Endothelial cell of umbilical vein (primary cell): Measurements from ENCODE around the gene C11orf68. TPM values are rescaled to one million over a fixed set of nuclear protein-coding genes. Genes with fewer than 3 reads are reported as not detected.

Source experiments
- BruUV-seq: library from RNA; stranded (reverse); fragments of 400-500 nt; replicated peaks from 2 replicates; lab custom pipeline; 2021; lab: Mats Ljungman, UMichigan
- CTCF ChIA-PET: fragments of 300-600, 350-600 bp; sonication (Branson Sonifier 250); formaldehyde crosslinking; loops from one replicate; lab custom pipeline; 2021; ENCODE audit warnings: antibody characterized with exemption, inconsistent platforms; lab: Charles Lee
- POLR2A ChIA-PET: fragments of 300-600, 350-600 bp; sonication (Branson Sonifier 250); formaldehyde crosslinking; loops from one replicate; lab custom pipeline; 2021; ENCODE audit warnings: antibody characterized with exemption, inconsistent platforms; lab: Charles Lee
- DNase-seq: peaks from one replicate; pipeline ENCODE4 v3.0.0-alpha.2; 2011; ENCODE audit warnings: low read depth, low spot score
- FAIRE-seq: peaks from 2 replicates; lab custom pipeline; 2011; peaks lifted over from hg19 to GRCh38; lab: Jason Lieb, UNC
- H2AFZ ChIP-seq: 2 replicates; pipeline ENCODE4 v1.6.0; 2012; ENCODE audit warnings: low read depth, low read length, control low read depth, inconsistent platforms
- H3K27ac ChIP-seq: 2 replicates; pipeline ENCODE4 v1.5.1; 2011; ENCODE audit warnings: low read depth, mild to moderate bottlenecking, control low read depth, low read length, moderate library complexity; ENCODE audit not compliant: insufficient read depth
- H3K27me3 ChIP-seq, 2 experiments: 2 replicates each; pipeline versions ENCODE4 v1.6.0 to v1.6.1; 2011; ENCODE audit warnings: low read length in 2 of 2, mixed read lengths in 1 of 2; ENCODE audit not compliant: control insufficient read depth in 2 of 2, insufficient read depth in 2 of 2
- H3K36me3 ChIP-seq, 2 experiments: 2 replicates in 1 of 2; 3 replicates in 1 of 2; pipeline ENCODE4 v1.5.1; 2011; ENCODE audit warnings: low read length in 2 of 2, mild to moderate bottlenecking in 1 of 2, moderate library complexity in 1 of 2; ENCODE audit not compliant: control insufficient read depth in 2 of 2, insufficient read depth in 2 of 2; ENCODE audit errors: extremely low read depth in 1 of 2
- H3K4me1 ChIP-seq: 3 replicates; pipeline ENCODE4 v1.5.1; 2011; ENCODE audit warnings: mild to moderate bottlenecking, low read length; ENCODE audit not compliant: control insufficient read depth, insufficient read depth; ENCODE audit errors: extremely low read depth
- H3K4me2 ChIP-seq: 2 replicates; pipeline ENCODE4 v1.6.1; 2011; ENCODE audit warnings: low read length, control low read depth, mixed read lengths; ENCODE audit not compliant: insufficient read depth
- H3K4me3 ChIP-seq, 3 experiments: fragments of 200-600 bp in 1 of 3; sonication (generic), shearing (Covaris generic) in 1 of 3; replicated peaks in 1 of 3; 2 replicates each; pipeline ENCODE4 v1.5.1; 2011 to 2016; ENCODE audit warnings: control low read depth in 3 of 3, low read length in 3 of 3, mild to moderate bottlenecking in 2 of 3, inconsistent platforms in 1 of 3, low read depth in 1 of 3, moderate library complexity in 1 of 3; ENCODE audit not compliant: insufficient read depth in 1 of 3
- H3K79me2 ChIP-seq: 2 replicates; pipeline ENCODE4 v1.6.0; 2012; ENCODE audit warnings: low read length, inconsistent platforms; ENCODE audit not compliant: control insufficient read depth, insufficient read depth
- H3K9ac ChIP-seq: replicated peaks from 2 replicates; pipeline ENCODE3; 2011; ENCODE audit warnings: low read length, control low read depth; ENCODE audit not compliant: insufficient read depth; ENCODE audit errors: extremely low read depth
- H3K9me1 ChIP-seq: replicated peaks from 3 replicates; pipeline ENCODE4 v1.6.0; 2011; ENCODE audit warnings: mild to moderate bottlenecking, low read length; ENCODE audit not compliant: control insufficient read depth, insufficient read depth; ENCODE audit errors: extremely low read depth
- H3K9me3 ChIP-seq: replicated peaks from 2 replicates; pipeline ENCODE4 v1.5.1; 2012; ENCODE audit warnings: low read length, inconsistent platforms; ENCODE audit not compliant: control insufficient read depth, insufficient read depth
- H4K20me1 ChIP-seq: replicated peaks from 2 replicates; pipeline ENCODE3; 2011; ENCODE audit warnings: mild to moderate bottlenecking, low read length; ENCODE audit not compliant: control insufficient read depth, insufficient read depth; ENCODE audit errors: extremely low read depth
- EZH2 ChIP-seq: IDR thresholded peaks from 2 replicates; pipeline ENCODE4 v1.6.1; 2012; ENCODE audit warnings: borderline replicate concordance, low read depth, mild to moderate bottlenecking, moderate library complexity, low read length, inconsistent platforms; ENCODE audit not compliant: severe bottlenecking
- FOS ChIP-seq: IDR thresholded peaks from 2 replicates; pipeline ENCODE4 v1.6.1; 2011; ENCODE audit warnings: mild to moderate bottlenecking, low read length, moderate library complexity, borderline replicate concordance; ENCODE audit not compliant: insufficient read depth
- GATA2 ChIP-seq: IDR thresholded peaks from 2 replicates; pipeline ENCODE4 v1.7.0; 2011; ENCODE audit warnings: low read depth, mild to moderate bottlenecking, moderate library complexity, mixed read lengths, low read length; ENCODE audit not compliant: insufficient read length, insufficient read depth
- JUN ChIP-seq: IDR thresholded peaks from 2 replicates; pipeline ENCODE4 v1.6.1; 2011; ENCODE audit warnings: borderline replicate concordance, low read depth; ENCODE audit not compliant: insufficient read length, insufficient read depth
- MAX ChIP-seq: IDR thresholded peaks from 2 replicates; pipeline ENCODE4 v1.6.1; 2011; ENCODE audit not compliant: insufficient read depth, insufficient read length
- MYC ChIP-seq: IDR thresholded peaks from one replicate; pipeline ENCODE4 v1.6.1; 2011; ENCODE audit warnings: mild to moderate bottlenecking, low read depth, low read length
- POLR2A ChIP-seq: IDR thresholded peaks from 2 replicates; pipeline ENCODE4 v1.6.1; 2012; ENCODE audit warnings: low read depth, mild to moderate bottlenecking, control low read depth, low read length
- POLR2AphosphoS5 ChIP-seq: IDR thresholded peaks from 2 replicates; pipeline ENCODE4 v1.6.1; 2012; ENCODE audit warnings: low read depth, mild to moderate bottlenecking, control low read depth, low read length, moderate library complexity; ENCODE audit not compliant: insufficient read depth
- dilution Hi-C: fragments of 300-500 bp; cut with MboI; formaldehyde crosslinking; loops from one replicate; pipeline ENCODE4 v1.15.0; 2019; ENCODE audit warnings: low sequenced_read_pairs; ENCODE audit not compliant: extremely low pct_ligation_motif_present
- intact Hi-C: fragments of 100-400 bp; cut with micrococcal nuclease; formaldehyde crosslinking; loops from one replicate; pipeline ENCODE4 v1.10.0; 2022
- polyA plus RNA-seq, 4 experiments: library from polyadenylated mRNA; depleted of rRNA in 3 of 4; stranded (reverse) in 3 of 4; unstranded in 1 of 4; fragments of >200 nt; gene quantifications; 2 replicates each; pipeline versions ENCODE4 v1.2.1 to v1.2.3, GENCODE V29; 2011 to 2012; ENCODE audit warnings: missing spikeins in 1 of 4
- total RNA-seq: library from RNA; stranded (reverse); gene quantifications from 2 replicates; pipeline ENCODE4 v1.2.3, GENCODE V29; 2021
- TF ChIP-seq, protein P1 (sequence below), 2 donors: IDR thresholded peaks; 1 replicate in 1 of 2; 2 replicates in 1 of 2; pipeline ENCODE4 v1.5.1; 2011; ENCODE audit warnings: low read length in 2 of 2, mild to moderate bottlenecking in 2 of 2, moderate library complexity in 2 of 2, control low read depth in 1 of 2, inconsistent platforms in 1 of 2, low read depth in 1 of 2; ENCODE audit not compliant: insufficient read depth in 1 of 2; ENCODE audit errors: extremely low read depth in 1 of 2

Gene C11orf68
- total and polyA plus RNA-seq, 2 donors (not counting 3 experiments of a cell fraction or from before 2014, with no cell fraction given), result 35.6 to 66.5 TPM

DNA sequence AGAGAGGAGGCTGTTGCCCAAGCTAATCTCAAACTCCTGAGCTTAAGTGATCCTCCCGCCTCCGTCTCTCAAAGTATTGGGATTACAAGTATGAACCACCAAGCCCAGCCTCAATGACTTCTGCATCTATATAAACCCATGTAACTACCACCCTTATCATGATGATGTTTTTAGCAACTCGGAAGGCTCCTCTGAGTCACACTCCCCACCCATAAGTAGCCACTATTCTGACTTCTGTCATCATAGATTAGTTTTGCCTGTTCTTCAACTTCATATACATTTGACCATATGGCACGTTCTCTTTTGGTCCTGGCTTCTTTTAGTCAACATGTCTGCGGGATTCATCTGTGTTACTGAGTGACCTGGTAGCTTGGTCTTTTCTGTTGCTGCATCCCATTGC, 12.3 kb downstream of the C11orf68 start:
- H3K9me1 ChIP-seq, result no peaks in the 10 kb centered on the region
- FAIRE-seq (no peak), DNase-seq (no peak)
- H3K4me2 ChIP-seq, result no peak overlapping the region
- H3K4me1 ChIP-seq, result peaks cover 15% of the 10 kb centered on the region
- CTCF ChIA-PET, result interaction anchor here (1.0 kb wide), 1 partner anchor 22 kb away, joined by 3 read pairs; no protein-coding TSS in a partner anchor
- intact Hi-C loops, result no loop called here
- H3K27ac ChIP-seq, result no peak overlapping the region
- no peaks in the 10 kb centered on the region for H3K36me3 ChIP-seq
- TF ChIP-seq MYC (no peak), POLR2AphosphoS5 (no peak)
- POLR2A ChIA-PET, result interaction anchor here (1.1 kb wide), 1 partner anchor 17 kb away, joined by 3 read pairs; no protein-coding TSS in a partner anchor
- BruUV-seq, result no TSS peak
- dilution Hi-C loops, result no loop called here
- no peak overlapping the region for H2AFZ ChIP-seq
- H3K27me3 ChIP-seq, result no peaks in the 10 kb centered on the region
- H3K9me3 ChIP-seq, result no peaks in the 10 kb centered on the region
- no peak overlapping the region for H3K4me3 ChIP-seq
- no peaks in the 10 kb centered on the region for H3K79me2 ChIP-seq
- H3K9ac ChIP-seq, result no peak overlapping the region
- H4K20me1 ChIP-seq, result no peaks in the 10 kb centered on the region

DNA sequence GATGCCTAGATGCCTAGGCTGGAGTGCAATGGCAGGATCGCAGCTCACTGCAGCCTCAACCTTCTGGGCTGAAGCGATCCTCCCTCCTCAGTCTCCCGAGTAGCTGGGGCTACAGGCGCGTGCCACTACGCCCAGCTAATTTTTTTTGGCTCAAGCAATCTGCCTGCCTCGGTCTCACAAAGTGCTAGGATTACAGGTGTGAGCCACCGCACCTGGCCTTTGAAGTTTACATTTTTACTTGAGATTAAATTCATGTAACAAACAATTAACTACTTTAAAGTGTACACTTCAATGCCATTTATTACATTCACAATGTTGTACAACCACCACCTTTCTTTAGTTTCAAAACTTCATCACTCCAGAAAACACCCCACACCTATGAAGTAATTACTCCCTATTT, 15.1 kb downstream of the C11orf68 start:
- H3K4me2 ChIP-seq, result no peak overlapping the region

More for the DNA sequence above, 15.1 kb downstream of the C11orf68 start:
- no peak overlapping the region for H3K9ac ChIP-seq
- H3K9me1 ChIP-seq, result no peaks in the 10 kb centered on the region
- DNase-seq (no peak), FAIRE-seq (no peak)
- no peak overlapping the region for H2AFZ ChIP-seq
- ChIA-PET POLR2A (no interaction called here), CTCF (interaction anchor here (1.1 to 2.3 kb wide), 3 partner anchors 12 to 44 kb away, joined by 3 to 5 read pairs (median 5); partner anchors contain the start of gene MUS81)
- H3K79me2 ChIP-seq, result peaks cover 13% of the 10 kb centered on the region
- no peaks in the 10 kb centered on the region for H3K27me3 ChIP-seq
- BruUV-seq, result no TSS peak
- H3K4me3 ChIP-seq, result no peak overlapping the region
- intact Hi-C loops (no loop called here), dilution Hi-C loops (no loop called here)
- H3K4me1 ChIP-seq, result peaks cover 8% of the 10 kb centered on the region
- no peak for TF ChIP-seq POLR2AphosphoS5
- TF ChIP-seq MAX, result no peak
- no peak for TF ChIP-seq POLR2A
- TF ChIP-seq EZH2, result no peak
- no peak for TF ChIP-seq FOS
- TF ChIP-seq, protein P1, sequence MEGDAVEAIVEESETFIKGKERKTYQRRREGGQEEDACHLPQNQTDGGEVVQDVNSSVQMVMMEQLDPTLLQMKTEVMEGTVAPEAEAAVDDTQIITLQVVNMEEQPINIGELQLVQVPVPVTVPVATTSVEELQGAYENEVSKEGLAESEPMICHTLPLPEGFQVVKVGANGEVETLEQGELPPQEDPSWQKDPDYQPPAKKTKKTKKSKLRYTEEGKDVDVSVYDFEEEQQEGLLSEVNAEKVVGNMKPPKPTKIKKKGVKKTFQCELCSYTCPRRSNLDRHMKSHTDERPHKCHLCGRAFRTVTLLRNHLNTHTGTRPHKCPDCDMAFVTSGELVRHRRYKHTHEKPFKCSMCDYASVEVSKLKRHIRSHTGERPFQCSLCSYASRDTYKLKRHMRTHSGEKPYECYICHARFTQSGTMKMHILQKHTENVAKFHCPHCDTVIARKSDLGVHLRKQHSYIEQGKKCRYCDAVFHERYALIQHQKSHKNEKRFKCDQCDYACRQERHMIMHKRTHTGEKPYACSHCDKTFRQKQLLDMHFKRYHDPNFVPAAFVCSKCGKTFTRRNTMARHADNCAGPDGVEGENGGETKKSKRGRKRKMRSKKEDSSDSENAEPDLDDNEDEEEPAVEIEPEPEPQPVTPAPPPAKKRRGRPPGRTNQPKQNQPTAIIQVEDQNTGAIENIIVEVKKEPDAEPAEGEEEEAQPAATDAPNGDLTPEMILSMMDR (IDR thresholded peaks at IDR 0.05; ENCODE audit: extremely low read depth in 1 of 2, insufficient read depth in 1 of 2, low read depth in 1 of 2, low read length in 2 of 2), result no peak
- TF ChIP-seq JUN, result no peak
- TF ChIP-seq GATA2, result no peak
- H3K27ac ChIP-seq, result peak overlapping the region; percentile 30
- H3K9me3 ChIP-seq, result no peaks in the 10 kb centered on the region
- H3K36me3 ChIP-seq, result no peaks in the 10 kb centered on the region
- H4K20me1 ChIP-seq, result no peaks in the 10 kb centered on the region
